H9 (cell line): ENCODE results near the gene RNF208. TPM values are rescaled to one million over a fixed set of nuclear protein-coding genes. Genes with fewer than 3 reads are reported as not detected.
A peak's percentile ranks its signal among the peaks of the same experiment; 100 is the strongest.

Experiments
- DNase-seq: peaks from one replicate; pipeline ENCODE4 v3.0.0-alpha.2; 2017
- H2AFZ ChIP-seq: one replicate; pipeline ENCODE4 v1.6.1; 2013; ENCODE audit warnings: mild to moderate bottlenecking, low read length, control low read depth, moderate library complexity
- H2AK5ac ChIP-seq: 2 replicates; pipeline ENCODE4 v1.6.1; 2013; ENCODE audit warnings: low read length, control low read depth, mixed read lengths; ENCODE audit not compliant: insufficient read length
- H2BK120ac ChIP-seq: one replicate; pipeline ENCODE4 v1.6.1; 2013; ENCODE audit warnings: low read depth, mild to moderate bottlenecking, low read length, control low read depth, inconsistent platforms; ENCODE audit not compliant: poor library complexity, severe bottlenecking
- H2BK12ac ChIP-seq: 2 replicates; pipeline ENCODE4 v1.6.1; 2013; ENCODE audit warnings: low read length, control low read depth, mixed read lengths, low read depth; ENCODE audit not compliant: insufficient read length
- H2BK15ac ChIP-seq: 2 replicates; pipeline ENCODE4 v1.6.1; 2013; ENCODE audit warnings: low read depth, low read length, control low read depth
- H2BK20ac ChIP-seq: one replicate; pipeline ENCODE4 v1.6.1; 2013; ENCODE audit warnings: low read depth, mild to moderate bottlenecking, low read length, control low read depth, inconsistent platforms; ENCODE audit not compliant: poor library complexity, severe bottlenecking
- H2BK5ac ChIP-seq: 2 replicates; pipeline ENCODE4 v1.6.1; 2013; ENCODE audit warnings: low read length, control low read depth, mixed read lengths; ENCODE audit not compliant: insufficient read length
- H3K14ac ChIP-seq: 2 replicates; pipeline ENCODE4 v1.6.1; 2013; ENCODE audit warnings: low read length, control low read depth; ENCODE audit not compliant: insufficient read depth
- H3K18ac ChIP-seq: 2 replicates; pipeline ENCODE4 v1.6.1; 2013; ENCODE audit warnings: low read depth, mild to moderate bottlenecking, mixed read lengths, low read length, control low read depth; ENCODE audit not compliant: insufficient read length
- H3K23ac ChIP-seq: 2 replicates; pipeline ENCODE4 v1.6.1; 2013; ENCODE audit warnings: low read length, control low read depth, mixed read lengths, low read depth; ENCODE audit not compliant: insufficient read length
- H3K23me2 ChIP-seq: 2 replicates; pipeline ENCODE4 v1.6.1; 2013; ENCODE audit warnings: low read depth, mild to moderate bottlenecking, mixed read lengths, low read length, control low read depth; ENCODE audit not compliant: insufficient read length, poor library complexity, severe bottlenecking
- H3K27ac ChIP-seq: 2 replicates; pipeline ENCODE4 v1.5.1; 2013; ENCODE audit warnings: low read length, control low read depth, mixed read lengths, low read depth; ENCODE audit not compliant: insufficient read length
- H3K27me3 ChIP-seq: 2 replicates; pipeline ENCODE4 v1.6.1; 2013; ENCODE audit warnings: low read length, control low read depth, inconsistent platforms; ENCODE audit not compliant: insufficient read depth
- H3K4ac ChIP-seq: 2 replicates; pipeline ENCODE4 v1.6.1; 2013; ENCODE audit warnings: low read depth, mild to moderate bottlenecking, control low read depth, inconsistent platforms, low read length, moderate library complexity
- H3K4me1 ChIP-seq: 2 replicates; pipeline ENCODE4 v1.6.1; 2013; ENCODE audit warnings: low read length, control low read depth, inconsistent platforms; ENCODE audit not compliant: insufficient read depth
- H3K4me2 ChIP-seq: 2 replicates; pipeline ENCODE4 v1.6.1; 2013; ENCODE audit warnings: low read length, control low read depth, mixed read lengths; ENCODE audit not compliant: insufficient read length, insufficient read depth
- H3K56ac ChIP-seq: 2 replicates; pipeline ENCODE4 v1.6.1; 2013; ENCODE audit warnings: low read depth, mild to moderate bottlenecking, mixed read lengths, low read length, control low read depth; ENCODE audit not compliant: insufficient read length
- H3K79me1 ChIP-seq: 2 replicates; pipeline ENCODE4 v1.6.1; 2013; ENCODE audit warnings: low read depth, mild to moderate bottlenecking, moderate library complexity, low read length, control low read depth, inconsistent platforms; ENCODE audit not compliant: insufficient read depth, poor library complexity, severe bottlenecking
- H3K79me2 ChIP-seq: 2 replicates; pipeline ENCODE4 v1.6.1; 2013; ENCODE audit warnings: low read length, control low read depth, inconsistent platforms; ENCODE audit not compliant: insufficient read depth
- H3K9ac ChIP-seq: 2 replicates; pipeline ENCODE4 v1.6.1; 2013; ENCODE audit warnings: low read length, control low read depth, mixed read lengths; ENCODE audit not compliant: insufficient read length; ENCODE audit errors: extremely low read depth
- H3K9me3 ChIP-seq: one replicate; pipeline ENCODE4 v1.6.1; 2013; ENCODE audit warnings: low read depth, low read length, inconsistent platforms; ENCODE audit not compliant: control insufficient read depth
- H3T11ph ChIP-seq: one replicate; pipeline ENCODE4 v1.6.1; 2013; ENCODE audit warnings: mild to moderate bottlenecking, low read length, control low read depth, inconsistent platforms
- H4K20me1 ChIP-seq: one replicate; pipeline ENCODE4 v1.6.1; 2013; ENCODE audit not compliant: control insufficient read depth, insufficient read length, insufficient read depth
- H4K5ac ChIP-seq: 2 replicates; pipeline ENCODE4 v1.6.1; 2013; ENCODE audit warnings: low read depth, mild to moderate bottlenecking, mixed read lengths, low read length, control low read depth; ENCODE audit not compliant: insufficient read length
- H4K8ac ChIP-seq: replicated peaks from 2 replicates; pipeline ENCODE4 v1.6.1; 2013; ENCODE audit warnings: low read length, control low read depth, mixed read lengths, low read depth; ENCODE audit not compliant: insufficient read length
- H4K91ac ChIP-seq: 2 replicates; pipeline ENCODE4 v1.6.1; 2013; ENCODE audit warnings: low read depth, mild to moderate bottlenecking, moderate library complexity, mixed read lengths, low read length, control low read depth; ENCODE audit not compliant: insufficient read length
- H3K27ac Mint-ChIP-seq, 3 experiments: 2 replicates in 2 of 3; 3 replicates in 1 of 3; pipeline ENCODE4 v1.8.0; 2020 to 2021; ENCODE audit warnings: mixed read lengths in 3 of 3, mild to moderate bottlenecking in 1 of 3, moderate library complexity in 1 of 3
- H3K27me3 Mint-ChIP-seq: 2 replicates; pipeline ENCODE4 v1.8.0; 2021; ENCODE audit warnings: low read depth, mild to moderate bottlenecking, moderate library complexity, mixed read lengths
- H3K36me3 Mint-ChIP-seq, 3 experiments: 2 replicates in 2 of 3; 3 replicates in 1 of 3; pipeline ENCODE4 v1.8.0; 2020 to 2021; ENCODE audit warnings: low read depth in 3 of 3, mixed read lengths in 3 of 3; ENCODE audit not compliant: insufficient read depth in 1 of 3
- H3K4me1 Mint-ChIP-seq, 2 experiments: 2 replicates each; pipeline ENCODE4 v1.8.0; 2020; ENCODE audit warnings: mixed read lengths in 2 of 2
- H3K4me3 Mint-ChIP-seq, 2 experiments: 2 replicates in 1 of 2; 3 replicates in 1 of 2; pipeline ENCODE4 v1.8.0; 2020 to 2021; ENCODE audit warnings: mild to moderate bottlenecking in 2 of 2, mixed read lengths in 2 of 2, moderate library complexity in 1 of 2
- H3K9me3 Mint-ChIP-seq, 2 experiments: 2 replicates in 1 of 2; 3 replicates in 1 of 2; pipeline ENCODE4 v1.8.0; 2020; ENCODE audit warnings: mild to moderate bottlenecking in 2 of 2, mixed read lengths in 2 of 2, moderate library complexity in 1 of 2
- WGBS: extraction: QIAGEN DNeasy Blood & Tissue Kit; methylation state at CpG from one replicate; pipeline ENCODE4 v1.1.7; 2013; ENCODE audit warnings: missing lambda C conversion rate, low lambda C conversion rate, mixed read lengths; ENCODE audit not compliant: insufficient read length; ENCODE audit errors: extremely low coverage; 5-methylcytosine and 5-hydroxymethylcytosine counted together
- total RNA-seq: library from RNA; stranded (reverse); gene quantifications from 2 replicates; pipeline ENCODE4 v1.2.1, GENCODE V29; 2021
- TF ChIP-seq, protein P1 (sequence below): fragments of 200-600 bp; sonication (generic); conservative IDR thresholded peaks from 3 replicates; pipeline ENCODE4 v1.8.0; 2021; ENCODE audit warnings: antibody characterized with exemption, mild to moderate bottlenecking

The RNF208 gene
- total RNA-seq, 1 experiment from 2014 or later: 7.7 TPM

DNA sequence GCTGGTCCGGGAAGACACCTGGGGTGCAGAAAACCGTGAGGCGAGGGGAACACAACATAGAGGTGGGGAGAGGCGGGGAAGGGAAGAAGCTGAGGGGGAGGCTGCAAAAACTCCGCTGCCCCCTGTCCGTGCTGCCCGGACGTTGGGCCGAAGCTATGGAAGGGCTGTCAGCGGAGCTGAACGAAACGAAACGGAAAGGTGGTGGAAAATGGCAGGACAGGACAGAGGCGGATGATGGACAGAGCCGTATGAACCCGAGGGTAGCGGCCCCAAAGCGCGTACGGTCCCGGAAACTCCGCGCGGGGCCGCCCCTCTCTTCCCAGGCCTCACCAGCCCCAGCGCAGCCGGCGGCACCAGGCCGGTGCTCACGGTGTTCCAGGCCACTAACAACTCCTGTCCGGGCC, 34.0 kb downstream of the RNF208 start:
- no peaks in the 10 kb centered on the region for H3K27me3 Mint-ChIP-seq
- Histone ChIP-seq H3K79me2 (peaks cover 10% of the 10 kb centered on the region; the same call in 1 of the 2 replicates), H3K27me3 (no peaks in the 10 kb centered on the region), H3K18ac (peak overlapping the region; percentile 37), H3T11ph (no peak overlapping the region), H3K56ac (no peak overlapping the region), H3K9ac (peak overlapping the region; percentile 41), H4K91ac (no peak overlapping the region), H2BK20ac (no peak overlapping the region), H3K14ac (no peak overlapping the region), H4K5ac (no peak overlapping the region), H3K4ac (no peak overlapping the region), H3K23ac (no peak overlapping the region), H4K20me1 (peaks cover 2% of the 10 kb centered on the region), H3K4me1 (peaks cover 5% of the 10 kb centered on the region; the same call in 1 of the 2 replicates), H3K4me2 (peak overlapping the region; percentile 82), H2AK5ac (no peak overlapping the region), H4K8ac (no peak overlapping the region), H2BK120ac (no peak overlapping the region), H3K9me3 (no peaks in the 10 kb centered on the region), H3K27ac (no peak overlapping the region), H3K23me2 (peaks cover 13% of the 10 kb centered on the region), H2BK15ac (no peak overlapping the region), H2AFZ (no peak overlapping the region), H2BK12ac (no peak overlapping the region), H3K79me1 (peaks cover 6% of the 10 kb centered on the region), H2BK5ac (no peak overlapping the region)
- H3K27ac Mint-ChIP-seq: peak overlapping the region; percentile 40 to 95 (median 88); a peak in 5 of 7 replicates
- H3K4me1 Mint-ChIP-seq: peaks cover 17 to 22% of the 10 kb centered on the region in 2 experiments
- no CpG with 5 or more reads among the region's 31 CpGs for WGBS
- DNase-seq: no peak
- TF ChIP-seq, protein P1, sequence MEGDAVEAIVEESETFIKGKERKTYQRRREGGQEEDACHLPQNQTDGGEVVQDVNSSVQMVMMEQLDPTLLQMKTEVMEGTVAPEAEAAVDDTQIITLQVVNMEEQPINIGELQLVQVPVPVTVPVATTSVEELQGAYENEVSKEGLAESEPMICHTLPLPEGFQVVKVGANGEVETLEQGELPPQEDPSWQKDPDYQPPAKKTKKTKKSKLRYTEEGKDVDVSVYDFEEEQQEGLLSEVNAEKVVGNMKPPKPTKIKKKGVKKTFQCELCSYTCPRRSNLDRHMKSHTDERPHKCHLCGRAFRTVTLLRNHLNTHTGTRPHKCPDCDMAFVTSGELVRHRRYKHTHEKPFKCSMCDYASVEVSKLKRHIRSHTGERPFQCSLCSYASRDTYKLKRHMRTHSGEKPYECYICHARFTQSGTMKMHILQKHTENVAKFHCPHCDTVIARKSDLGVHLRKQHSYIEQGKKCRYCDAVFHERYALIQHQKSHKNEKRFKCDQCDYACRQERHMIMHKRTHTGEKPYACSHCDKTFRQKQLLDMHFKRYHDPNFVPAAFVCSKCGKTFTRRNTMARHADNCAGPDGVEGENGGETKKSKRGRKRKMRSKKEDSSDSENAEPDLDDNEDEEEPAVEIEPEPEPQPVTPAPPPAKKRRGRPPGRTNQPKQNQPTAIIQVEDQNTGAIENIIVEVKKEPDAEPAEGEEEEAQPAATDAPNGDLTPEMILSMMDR: no peak
- H3K4me3 Mint-ChIP-seq: peak overlapping the region; percentile 90 to 97
- H3K9me3 Mint-ChIP-seq: no peaks in the 10 kb centered on the region
- peaks cover 7 to 56% (median 43%) of the 10 kb centered on the region in 3 experiments; a peak in 6 of 7 replicates for H3K36me3 Mint-ChIP-seq
